ENCODE results near the gene RNPEPL1. TPM values are rescaled to one million over a fixed set of nuclear protein-coding genes. Genes with fewer than 3 reads are reported as not detected.

RNPEPL1 gene
- total RNA-seq, 4 donors from 2014 or later: 7.2 to 38.7 (median 14.4) TPM

DNA sequence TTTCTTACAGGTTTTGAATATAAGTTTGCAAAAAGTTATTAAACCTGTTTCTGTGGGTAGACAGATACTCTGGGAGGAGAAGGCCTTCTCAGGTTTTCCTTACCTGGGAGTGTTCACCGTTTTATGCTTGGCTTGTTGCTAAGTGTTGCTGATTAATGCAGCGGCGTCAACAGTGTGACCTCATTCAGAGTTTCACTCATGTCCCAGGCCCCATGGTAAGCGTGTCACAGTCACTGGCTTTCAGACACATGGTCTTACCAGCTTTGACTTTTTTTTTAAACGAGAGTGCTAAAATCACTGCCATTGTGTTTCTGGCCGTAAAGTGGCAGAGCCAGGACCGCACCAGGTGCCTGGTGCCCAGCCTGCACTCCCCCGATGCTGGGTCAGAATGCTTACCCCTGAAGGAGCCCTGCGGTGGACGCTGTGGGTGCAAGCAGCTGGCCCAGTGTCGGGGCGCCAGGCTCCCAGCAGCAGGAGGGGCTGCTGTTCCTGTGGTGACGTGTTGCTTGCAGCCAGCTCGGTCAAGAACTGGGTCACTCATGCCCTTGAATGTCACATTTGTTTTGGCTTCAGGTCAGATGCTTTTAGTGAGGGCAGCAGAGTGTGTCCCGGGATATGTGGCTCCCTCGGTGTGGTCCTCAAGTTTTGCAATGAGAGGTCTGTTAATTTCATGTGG lies 21.7 kb downstream of the RNPEPL1 start:
- intact Hi-C loops (cut with DNase I; ENCODE audit: low total_unique reads): no loop called here
- Histone ChIP-seq H3K4me1 (peaks cover 5 to 16% of the 10 kb centered on the region in 2 donors), H3K27ac (no peak overlapping the region), H3K27me3 (no peaks in the 10 kb centered on the region), H3K36me3 (no peaks in the 10 kb centered on the region), H3K4me3 (no peak overlapping the region), H3K9me3 (no peaks in the 10 kb centered on the region)
- no peak for DNase-seq
- TF ChIP-seq, protein P1, sequence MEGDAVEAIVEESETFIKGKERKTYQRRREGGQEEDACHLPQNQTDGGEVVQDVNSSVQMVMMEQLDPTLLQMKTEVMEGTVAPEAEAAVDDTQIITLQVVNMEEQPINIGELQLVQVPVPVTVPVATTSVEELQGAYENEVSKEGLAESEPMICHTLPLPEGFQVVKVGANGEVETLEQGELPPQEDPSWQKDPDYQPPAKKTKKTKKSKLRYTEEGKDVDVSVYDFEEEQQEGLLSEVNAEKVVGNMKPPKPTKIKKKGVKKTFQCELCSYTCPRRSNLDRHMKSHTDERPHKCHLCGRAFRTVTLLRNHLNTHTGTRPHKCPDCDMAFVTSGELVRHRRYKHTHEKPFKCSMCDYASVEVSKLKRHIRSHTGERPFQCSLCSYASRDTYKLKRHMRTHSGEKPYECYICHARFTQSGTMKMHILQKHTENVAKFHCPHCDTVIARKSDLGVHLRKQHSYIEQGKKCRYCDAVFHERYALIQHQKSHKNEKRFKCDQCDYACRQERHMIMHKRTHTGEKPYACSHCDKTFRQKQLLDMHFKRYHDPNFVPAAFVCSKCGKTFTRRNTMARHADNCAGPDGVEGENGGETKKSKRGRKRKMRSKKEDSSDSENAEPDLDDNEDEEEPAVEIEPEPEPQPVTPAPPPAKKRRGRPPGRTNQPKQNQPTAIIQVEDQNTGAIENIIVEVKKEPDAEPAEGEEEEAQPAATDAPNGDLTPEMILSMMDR (IDR thresholded peaks at IDR 0.05): no peak
- TF ChIP-seq POLR2A (IDR thresholded peaks at IDR 0.05): no peak

DNA sequence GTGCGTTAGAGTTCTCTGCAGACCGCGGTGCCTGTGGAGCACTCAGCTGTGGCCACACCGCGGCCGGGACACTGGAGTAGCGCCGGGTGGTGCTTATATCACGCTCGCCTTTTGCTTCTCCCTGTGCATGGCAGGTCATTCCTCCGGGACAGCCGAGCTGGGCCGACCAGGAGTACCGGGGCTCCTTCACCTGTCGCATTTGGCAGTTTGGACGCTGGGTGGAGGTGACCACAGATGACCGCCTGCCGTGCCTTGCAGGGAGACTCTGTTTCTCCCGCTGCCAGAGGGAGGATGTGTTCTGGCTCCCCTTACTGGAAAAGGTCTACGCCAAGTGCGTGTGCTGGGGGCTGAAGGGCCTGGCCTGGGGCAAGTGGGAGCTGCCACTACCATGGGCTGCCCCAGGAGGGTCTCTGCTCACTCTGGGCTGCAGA lies 22.4 kb downstream of the RNPEPL1 start:
- no peak overlapping the region for H3K27ac ChIP-seq
- no peak for DNase-seq
- H3K36me3 ChIP-seq: no peaks in the 10 kb centered on the region
- intact Hi-C loops (cut with DNase I; ENCODE audit: low total_unique reads): no loop called here
- H3K4me3 ChIP-seq: no peak overlapping the region
- TF ChIP-seq POLR2A (IDR thresholded peaks at IDR 0.05): no peak
- TF ChIP-seq, protein P1 (IDR thresholded peaks at IDR 0.05): no peak
- no peaks in the 10 kb centered on the region for H3K9me3 ChIP-seq
- no peaks in the 10 kb centered on the region for H3K27me3 ChIP-seq
- H3K4me1 ChIP-seq: peaks cover 0 to 12% of the 10 kb centered on the region in 2 donors

DNA sequence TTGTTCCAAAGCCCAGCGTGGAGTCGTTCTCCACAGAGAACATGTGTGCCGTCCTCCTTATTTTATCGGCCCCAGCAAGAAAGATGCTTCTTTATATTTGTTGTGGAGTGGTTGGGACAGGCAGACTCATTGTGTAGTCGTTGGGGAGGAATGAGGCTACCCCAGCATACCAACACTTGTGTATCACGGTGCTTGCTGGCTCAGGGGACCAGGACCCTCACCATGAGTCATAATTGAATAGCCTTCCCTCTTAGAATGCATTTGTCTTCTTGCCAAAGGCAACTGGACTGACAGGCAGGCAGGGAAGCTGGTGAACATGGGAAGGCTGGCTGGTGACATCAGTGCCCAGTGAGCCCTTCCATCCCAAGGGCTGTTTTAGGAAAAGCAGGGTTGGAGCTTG lies 22.9 kb downstream of the RNPEPL1 start:
- DNase-seq: no peak

DNA sequence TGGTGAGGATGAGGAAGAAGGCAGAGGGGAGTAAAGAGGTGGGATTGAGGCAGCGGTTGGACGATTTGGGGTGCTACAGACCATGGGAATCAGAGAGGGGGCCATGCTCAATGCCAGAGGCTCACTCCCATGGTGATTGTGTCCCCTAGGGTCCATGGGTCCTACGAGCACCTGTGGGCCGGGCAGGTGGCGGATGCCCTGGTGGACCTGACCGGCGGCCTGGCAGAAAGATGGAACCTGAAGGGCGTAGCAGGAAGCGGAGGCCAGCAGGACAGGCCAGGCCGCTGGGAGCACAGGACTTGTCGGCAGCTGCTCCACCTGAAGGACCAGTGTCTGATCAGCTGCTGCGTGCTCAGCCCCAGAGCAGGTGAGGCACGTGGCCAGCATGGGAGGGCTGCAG lies 23.5 kb downstream of the RNPEPL1 start:
- H3K9me3 ChIP-seq: no peaks in the 10 kb centered on the region
- no peaks in the 10 kb centered on the region for H3K36me3 ChIP-seq
- no peak overlapping the region for H3K27ac ChIP-seq
- peaks cover 0 to 12% of the 10 kb centered on the region in 2 donors for H3K4me1 ChIP-seq
- no peak for TF ChIP-seq POLR2A (IDR thresholded peaks at IDR 0.05)
- TF ChIP-seq, protein P1 (IDR thresholded peaks at IDR 0.05): no peak
- intact Hi-C loops (cut with DNase I; ENCODE audit: low total_unique reads): no loop called here
- no peak overlapping the region for H3K4me3 ChIP-seq
- no peaks in the 10 kb centered on the region for H3K27me3 ChIP-seq
- DNase-seq: no peak

More for the DNA sequence above, 22.9 kb downstream of the RNPEPL1 start:
- no peak overlapping the region for H3K4me3 ChIP-seq
- H3K9me3 ChIP-seq: no peaks in the 10 kb centered on the region
- H3K27me3 ChIP-seq: no peaks in the 10 kb centered on the region
- intact Hi-C loops (cut with DNase I; ENCODE audit: low total_unique reads): no loop called here
- no peaks in the 10 kb centered on the region for H3K36me3 ChIP-seq
- H3K27ac ChIP-seq: no peak overlapping the region
- no peak for TF ChIP-seq POLR2A (IDR thresholded peaks at IDR 0.05)
- TF ChIP-seq, protein P1 (IDR thresholded peaks at IDR 0.05): no peak
- peaks cover 0 to 12% of the 10 kb centered on the region in 2 donors for H3K4me1 ChIP-seq

DNA sequence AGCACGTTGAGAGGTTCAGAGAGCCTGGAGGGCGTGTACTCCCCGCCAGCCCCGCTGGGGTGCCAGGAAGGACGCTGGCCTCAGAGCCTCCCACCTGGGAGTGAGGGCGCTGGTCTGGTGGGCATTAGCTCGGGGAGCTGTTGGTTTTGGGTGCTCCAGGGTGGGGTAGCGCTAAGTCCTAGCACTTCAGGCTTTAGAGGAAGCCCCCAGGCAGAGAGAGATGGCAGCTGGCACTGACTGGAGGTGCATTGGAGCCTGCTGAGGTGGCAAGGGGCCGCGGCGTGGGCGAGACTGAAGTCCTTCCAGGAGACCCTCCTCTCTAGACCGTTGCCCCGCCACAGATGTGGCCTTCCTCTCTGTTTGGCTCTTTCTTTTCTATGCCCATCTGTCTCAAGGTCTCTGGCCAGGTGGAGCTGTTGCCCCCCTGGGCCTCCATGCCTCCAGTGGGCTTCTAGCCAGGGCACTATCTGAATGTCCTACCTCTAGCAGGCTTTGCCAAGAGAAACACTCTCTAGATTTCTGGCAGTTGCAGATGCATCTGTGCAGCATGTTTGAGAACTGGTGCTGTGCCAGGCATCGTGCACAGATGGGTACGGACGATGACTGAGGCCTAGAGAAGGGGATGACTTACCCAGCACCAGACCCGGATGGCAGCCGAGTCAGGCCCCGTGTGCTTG lies 24.9 kb downstream of the RNPEPL1 start:
- Histone ChIP-seq H3K4me3 (no peak overlapping the region), H3K36me3 (no peaks in the 10 kb centered on the region), H3K9me3 (no peaks in the 10 kb centered on the region), H3K27ac (no peak overlapping the region), H3K27me3 (no peaks in the 10 kb centered on the region), H3K4me1 (peaks cover 0 to 2% of the 10 kb centered on the region in 2 donors)
- DNase-seq: peak in 1 of 2 donors; percentile 9
- TF ChIP-seq, protein P1 (IDR thresholded peaks at IDR 0.05): no peak
- TF ChIP-seq POLR2A (IDR thresholded peaks at IDR 0.05): no peak
- intact Hi-C loops (cut with DNase I; ENCODE audit: low total_unique reads): no loop called here

Data from uterus (tissue), 4 donors.